ENCODE results near the gene PDE3A.

Gene PDE3A

GRCh38 chr12:20716985-20717384 is 348.6 kb downstream of the PDE3A start:
- ATAC-seq (ENCODE audit: low read depth) (no peak), DNase-seq (ENCODE audit: low spot score) (no peak)
- no peak overlapping the region for H3K27ac ChIP-seq (ENCODE audit: poor library complexity, severe bottlenecking)
- no peaks in the 10 kb centered on the region for H3K27me3 ChIP-seq (ENCODE audit: insufficient read depth, poor library complexity, severe bottlenecking)
- no peak for TF ChIP-seq CTCF (IDR thresholded peaks at IDR 0.05; ENCODE audit: poor library complexity, severe bottlenecking)
- H3K4me3 ChIP-seq (ENCODE audit: severe bottlenecking) = no peak overlapping the region
- H3K9me3 ChIP-seq (ENCODE audit: severe bottlenecking) = no peaks in the 10 kb centered on the region
- no peaks in the 10 kb centered on the region for H3K4me1 ChIP-seq (ENCODE audit: insufficient read depth, poor library complexity, severe bottlenecking)
- H3K36me3 ChIP-seq (ENCODE audit: low read depth) = no peaks in the 10 kb centered on the region

DNA sequence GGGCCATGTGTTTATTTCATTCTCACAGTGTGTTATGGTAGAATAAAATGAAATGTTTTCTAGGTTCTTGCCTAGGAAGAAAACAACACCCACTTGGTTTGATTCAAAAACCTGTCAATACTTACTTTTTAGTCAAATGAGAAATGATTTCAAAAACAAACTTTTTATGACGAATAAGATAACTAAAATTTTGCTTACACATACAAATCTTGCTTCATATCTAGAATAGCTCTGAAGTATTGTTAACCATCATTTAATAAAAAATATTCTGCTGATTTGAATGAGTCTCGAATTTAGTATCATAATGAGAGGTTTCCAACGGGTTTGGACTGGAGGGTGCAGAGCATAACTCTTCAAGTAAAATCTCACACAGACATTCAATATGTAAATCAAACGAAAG is 350.0 kb downstream of the PDE3A start:
- no peak for TF ChIP-seq CTCF (IDR thresholded peaks at IDR 0.05; ENCODE audit: poor library complexity, severe bottlenecking)
- no peak for ATAC-seq (ENCODE audit: low read depth)
- Histone ChIP-seq H3K9me3 (ENCODE audit: severe bottlenecking) (no peaks in the 10 kb centered on the region), H3K27me3 (ENCODE audit: insufficient read depth, poor library complexity, severe bottlenecking) (no peaks in the 10 kb centered on the region), H3K4me1 (ENCODE audit: insufficient read depth, poor library complexity, severe bottlenecking) (no peaks in the 10 kb centered on the region), H3K36me3 (ENCODE audit: low read depth) (no peaks in the 10 kb centered on the region), H3K27ac (ENCODE audit: poor library complexity, severe bottlenecking) (no peak overlapping the region), H3K4me3 (ENCODE audit: severe bottlenecking) (no peak overlapping the region)
- DNase-seq (ENCODE audit: low spot score) = no peak

GRCh38 chr12:20722142-20722541 is 353.8 kb downstream of the PDE3A start:
- Histone ChIP-seq H3K36me3 (ENCODE audit: low read depth) (no peaks in the 10 kb centered on the region), H3K4me3 (ENCODE audit: severe bottlenecking) (no peak overlapping the region), H3K9me3 (ENCODE audit: severe bottlenecking) (no peaks in the 10 kb centered on the region), H3K27ac (ENCODE audit: poor library complexity, severe bottlenecking) (no peak overlapping the region), H3K4me1 (ENCODE audit: insufficient read depth, poor library complexity, severe bottlenecking) (no peaks in the 10 kb centered on the region), H3K27me3 (ENCODE audit: insufficient read depth, poor library complexity, severe bottlenecking) (no peaks in the 10 kb centered on the region)
- no peak for TF ChIP-seq CTCF (IDR thresholded peaks at IDR 0.05; ENCODE audit: poor library complexity, severe bottlenecking)
- ATAC-seq (ENCODE audit: low read depth) (no peak), DNase-seq (ENCODE audit: low spot score) (no peak)

DNA sequence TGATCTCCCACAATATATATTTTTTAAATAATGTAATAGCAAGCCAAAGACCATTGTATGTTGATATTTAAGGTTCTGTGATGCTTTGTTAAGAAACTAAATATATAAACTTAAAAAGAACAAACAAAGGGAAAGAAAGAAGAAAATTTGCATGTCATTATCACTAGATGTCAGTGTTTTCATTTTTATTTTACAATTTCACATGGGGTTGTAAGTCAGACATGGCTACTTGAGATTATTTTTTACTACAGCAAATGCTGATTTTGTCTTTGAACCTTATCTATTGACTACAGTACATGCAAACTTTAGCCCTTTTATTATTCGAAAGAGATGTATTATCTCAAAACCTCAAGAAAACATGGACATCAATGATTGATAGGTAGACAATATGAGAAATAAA is 362.9 kb downstream of the PDE3A start:
- H3K9me3 ChIP-seq (ENCODE audit: severe bottlenecking) = no peaks in the 10 kb centered on the region
- H3K36me3 ChIP-seq (ENCODE audit: low read depth) = no peaks in the 10 kb centered on the region
- no peak for DNase-seq (ENCODE audit: low spot score)
- H3K4me1 ChIP-seq (ENCODE audit: insufficient read depth, poor library complexity, severe bottlenecking) = no peaks in the 10 kb centered on the region
- H3K27ac ChIP-seq (ENCODE audit: poor library complexity, severe bottlenecking) = no peak overlapping the region
- TF ChIP-seq CTCF (IDR thresholded peaks at IDR 0.05; ENCODE audit: poor library complexity, severe bottlenecking) = no peak
- no peak for ATAC-seq (ENCODE audit: low read depth)
- H3K4me3 ChIP-seq (ENCODE audit: severe bottlenecking) = no peak overlapping the region
- no peaks in the 10 kb centered on the region for H3K27me3 ChIP-seq (ENCODE audit: insufficient read depth, poor library complexity, severe bottlenecking)
